SKM-1 (cell line): ENCODE data around the gene SASH1.

Source experiments
- DNase-seq: peaks from one replicate; lab custom pipeline; 2025; ENCODE audit not compliant: unreplicated experiment; lab: John Stamatoyannopoulos, UW

SASH1 gene

DNA sequence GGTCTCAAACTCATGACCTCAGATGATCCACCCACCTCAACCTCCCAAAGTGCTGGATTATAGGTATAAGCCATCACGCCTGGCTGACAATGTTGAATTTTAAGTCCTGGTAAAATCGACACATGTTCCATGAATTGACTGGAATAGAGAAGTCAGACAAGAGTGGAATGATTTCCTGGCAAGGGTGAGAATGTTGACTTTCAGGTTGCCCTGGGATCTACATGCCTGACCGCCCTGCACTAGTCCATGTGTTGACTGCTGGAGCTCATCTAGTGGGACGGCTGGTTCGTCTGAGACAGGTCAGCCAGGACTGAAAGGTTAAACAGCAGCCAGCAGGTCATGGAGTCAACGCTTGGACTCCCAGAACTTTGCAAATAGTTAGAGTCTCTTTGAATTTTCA, 88.8 kb downstream of the SASH1 start:
- no peak for DNase-seq

DNA sequence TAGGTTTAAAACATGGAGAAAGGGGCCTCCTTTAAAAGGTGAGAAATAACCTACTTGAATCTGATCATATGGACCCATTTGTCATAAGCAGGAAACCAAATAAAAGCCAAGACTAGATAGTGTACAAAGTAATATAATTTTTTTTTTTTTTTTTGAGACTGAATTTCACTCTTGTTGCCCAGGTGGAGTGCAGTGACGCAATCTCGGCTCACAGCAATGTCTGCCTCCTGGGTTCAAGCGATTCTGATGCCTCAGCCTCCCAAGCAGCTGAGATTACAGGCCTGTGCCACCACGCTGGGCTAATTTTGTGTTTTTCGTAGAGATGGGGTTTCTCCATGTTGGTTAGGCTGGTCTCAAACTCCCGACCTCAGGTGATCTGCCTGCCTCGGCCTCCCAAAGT, 89.2 kb downstream of the SASH1 start:
- no peak for DNase-seq

DNA sequence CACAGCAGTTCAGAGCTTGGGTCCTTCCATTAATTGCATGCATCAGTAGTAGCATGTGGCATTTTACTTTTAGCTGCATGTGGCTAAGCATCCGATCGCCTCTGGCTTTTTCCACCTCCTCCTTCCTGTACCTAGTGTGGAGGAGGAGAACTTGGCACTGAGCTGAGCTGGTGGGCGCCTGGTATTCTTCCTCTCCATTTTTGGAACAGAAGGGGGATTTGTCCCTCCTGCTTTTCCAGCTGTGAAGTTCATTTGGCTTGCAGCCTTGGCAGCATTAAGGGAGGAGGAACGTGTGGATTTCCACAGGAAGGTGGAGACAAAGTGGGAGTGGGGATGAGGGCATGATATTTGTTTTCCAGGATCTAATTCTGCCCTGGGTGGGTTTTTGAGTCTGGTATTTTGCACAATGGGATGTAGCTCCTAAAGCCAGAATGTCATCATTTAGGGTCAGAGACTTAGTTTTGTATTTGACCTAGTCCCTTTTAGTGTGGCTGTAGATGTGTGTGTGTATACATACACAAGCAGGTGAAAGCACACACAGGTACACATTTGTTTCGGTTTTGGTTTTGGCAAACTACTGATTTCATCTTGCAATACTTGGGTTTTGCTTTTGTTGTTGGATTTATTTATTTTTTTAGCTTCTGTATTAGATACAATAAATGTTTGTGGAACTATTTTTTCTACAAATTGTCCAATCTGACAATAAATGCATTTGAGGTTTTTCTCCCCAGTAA, 90.0 kb downstream of the SASH1 start:
- DNase-seq, result no peak

DNA sequence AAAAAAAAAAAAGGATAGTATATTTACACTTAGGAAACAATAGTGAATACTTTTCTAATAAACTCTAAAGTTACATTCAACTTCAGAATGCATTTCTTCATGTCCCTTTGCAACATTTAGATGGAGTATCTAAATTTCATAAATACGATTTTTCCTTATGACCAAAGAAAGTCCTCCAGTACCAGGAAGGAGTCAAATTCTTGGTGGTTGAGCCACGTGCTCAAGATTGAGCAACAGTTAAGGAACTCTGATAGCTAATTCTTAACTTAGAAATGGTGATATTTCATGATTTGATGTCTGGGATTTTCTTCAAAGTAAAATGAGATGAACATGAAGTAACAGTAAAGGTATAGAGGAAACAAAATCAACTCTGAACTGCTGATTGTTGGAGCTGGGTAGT, 92.7 kb downstream of the SASH1 start:
- no peak for DNase-seq

DNA sequence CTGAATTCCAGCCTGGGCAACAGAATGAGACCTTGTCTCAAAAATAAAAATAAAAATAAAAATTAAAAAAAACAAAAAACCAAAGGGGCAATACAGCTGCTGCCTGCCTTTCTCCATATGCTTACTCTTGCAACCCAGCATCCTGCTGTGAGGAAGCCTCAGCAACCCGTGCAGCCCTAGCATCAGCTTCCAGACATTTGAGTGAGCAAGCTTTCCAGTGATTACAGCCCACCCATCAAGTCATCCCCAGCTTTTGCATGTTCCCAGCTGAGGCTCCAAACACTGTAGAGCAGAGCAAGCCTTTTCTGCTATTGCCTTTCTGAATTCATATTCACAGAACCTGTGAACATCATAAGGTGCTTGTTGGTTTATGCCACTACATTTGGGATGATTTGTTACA, 93.8 kb downstream of the SASH1 start:
- DNase-seq, result no peak

DNA sequence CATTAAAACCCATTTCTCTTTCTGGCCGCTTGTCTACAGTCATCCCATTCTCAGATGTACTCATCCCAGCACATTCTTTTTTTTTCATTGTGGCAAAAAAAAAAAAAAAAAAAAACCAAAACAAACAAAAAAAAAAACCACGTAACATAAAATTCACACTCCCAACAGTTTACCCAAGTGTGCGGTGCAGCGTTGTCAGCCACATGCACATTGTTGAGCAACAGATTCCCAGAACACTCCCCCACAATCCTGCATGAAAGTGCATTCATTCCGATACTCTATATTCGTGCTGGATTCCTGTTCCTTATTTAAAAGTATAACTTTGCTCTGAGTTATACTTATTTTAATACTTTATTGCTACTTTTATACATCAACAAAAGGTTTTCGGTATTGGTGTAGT, 96.0 kb downstream of the SASH1 start:
- DNase-seq, result no peak

DNA sequence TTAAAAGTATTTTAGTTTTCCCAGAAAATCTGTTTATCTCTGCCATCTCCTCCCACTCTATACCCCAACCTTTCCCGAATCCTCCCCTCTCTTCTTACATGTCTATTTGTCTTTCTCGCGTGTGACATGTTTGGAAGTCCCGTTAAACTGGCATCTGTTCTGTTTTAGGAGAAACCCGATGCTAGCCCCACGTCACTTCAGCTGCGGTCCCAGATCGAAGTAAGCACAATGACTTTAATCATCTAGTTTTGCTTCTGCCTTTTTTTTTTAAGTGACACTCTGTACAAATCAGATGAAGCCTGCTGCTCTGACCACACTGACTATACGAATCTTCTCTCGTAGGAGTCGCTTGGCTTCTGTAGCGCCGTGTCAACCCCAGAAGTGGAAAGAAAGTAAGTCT, 97.4 kb downstream of the SASH1 start:
- DNase-seq, result no peak

DNA sequence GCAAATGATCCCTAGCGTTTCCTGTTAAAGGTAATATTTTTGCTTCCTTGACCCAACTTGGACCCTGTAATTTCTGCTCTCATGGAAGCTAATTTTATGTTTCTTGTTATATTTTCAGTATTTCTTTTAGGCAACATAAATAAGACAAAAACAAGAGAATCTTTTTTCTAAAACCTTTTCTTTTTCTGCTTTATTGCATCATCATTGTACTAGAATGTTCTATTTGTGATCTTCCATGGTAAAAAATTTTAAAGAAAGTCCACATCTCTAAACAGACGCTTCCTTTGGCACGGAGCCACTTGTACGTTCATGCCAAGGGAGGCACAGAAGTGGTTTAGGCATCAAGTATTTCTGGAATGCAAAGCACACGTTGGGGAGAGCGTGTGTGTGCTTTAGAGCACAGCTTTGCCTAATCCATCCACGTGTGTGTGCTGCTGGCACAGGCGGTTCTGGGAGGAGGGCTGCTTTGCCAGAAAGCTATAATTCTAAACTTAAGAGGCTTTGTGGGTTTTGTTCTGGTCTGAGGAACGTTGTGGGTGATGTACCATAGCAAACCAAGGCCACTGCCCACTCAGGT, 98.3 kb downstream of the SASH1 start:
- no peak for DNase-seq

DNA sequence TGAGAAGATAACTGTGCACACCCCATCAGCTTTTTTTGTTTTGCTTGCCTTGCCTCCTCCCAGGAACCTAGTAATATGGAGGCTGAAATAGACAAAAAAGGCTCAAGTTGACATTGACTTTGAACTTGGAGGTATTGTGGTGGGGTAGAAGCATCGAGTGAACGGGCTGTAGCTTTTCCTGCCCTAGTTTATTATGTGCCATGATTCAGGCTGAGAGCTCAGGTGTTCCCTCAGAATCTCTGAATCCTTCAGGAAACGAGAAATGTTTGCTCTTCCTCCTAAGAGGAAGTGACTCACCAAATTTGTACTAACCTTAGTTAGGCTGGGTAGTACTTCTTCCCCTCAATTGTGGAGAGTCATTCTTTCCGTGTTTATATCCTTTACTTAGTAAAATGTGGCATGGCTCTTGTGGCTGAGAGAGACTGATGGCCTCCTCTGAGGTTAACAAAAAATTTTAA, 98.8 kb downstream of the SASH1 start:
- DNase-seq, result peak; percentile 61

DNA sequence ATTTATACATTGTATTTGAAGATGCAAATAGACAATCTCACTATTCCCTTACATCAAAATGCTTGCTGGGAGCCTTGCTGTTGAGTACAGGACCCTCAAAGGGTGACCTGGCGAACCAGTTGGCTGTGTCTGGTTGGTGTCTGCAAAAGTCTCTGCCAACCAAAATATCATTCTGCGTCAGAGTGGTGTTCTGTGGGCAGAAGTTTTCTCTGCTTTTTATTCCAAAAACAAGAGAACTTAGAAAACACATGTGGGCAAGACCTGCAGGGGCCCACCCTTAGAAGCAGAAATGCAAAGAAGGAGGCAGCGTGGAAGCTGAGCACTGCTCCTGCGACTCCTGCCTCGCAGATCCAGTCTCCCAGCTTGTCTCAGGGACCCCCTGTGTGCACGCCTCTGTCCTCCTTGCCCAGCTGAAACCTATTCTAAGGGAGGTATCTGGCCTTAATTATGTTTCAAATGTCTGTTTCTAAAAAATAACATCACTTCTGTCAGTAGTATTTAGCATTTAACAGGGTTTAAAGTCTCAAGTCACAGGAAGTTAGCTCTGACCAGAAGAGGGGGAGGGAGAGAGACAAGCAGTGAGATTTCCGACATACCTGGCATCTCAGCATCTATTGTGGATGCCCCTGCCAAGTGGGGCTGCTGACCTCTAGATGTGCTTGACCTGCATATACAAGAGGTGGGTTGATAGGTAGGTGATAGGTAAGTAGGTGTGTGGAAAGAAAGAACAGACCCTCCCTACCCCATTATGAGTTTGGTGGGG, 101.3 kb downstream of the SASH1 start:
- DNase-seq, result no peak

DNA sequence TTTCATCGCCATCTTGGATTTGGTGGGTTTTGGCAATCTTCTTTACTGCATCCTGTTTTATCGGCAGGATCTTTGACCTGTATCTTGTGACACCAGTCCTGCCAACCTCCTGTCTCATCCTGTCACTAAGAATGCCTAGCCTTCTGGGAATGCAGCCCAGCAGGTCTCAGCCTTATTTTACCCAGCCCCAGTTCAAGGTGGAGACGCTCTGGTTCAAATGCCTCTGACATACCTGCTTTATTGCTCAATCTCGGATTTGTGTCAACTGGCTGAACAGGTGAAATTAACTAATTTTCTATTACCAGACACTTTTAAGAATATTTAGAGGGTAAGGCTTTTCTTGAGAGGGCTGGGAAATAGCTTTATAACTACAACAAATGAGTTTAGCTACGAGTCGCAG, 102.5 kb downstream of the SASH1 start:
- no peak for DNase-seq

DNA sequence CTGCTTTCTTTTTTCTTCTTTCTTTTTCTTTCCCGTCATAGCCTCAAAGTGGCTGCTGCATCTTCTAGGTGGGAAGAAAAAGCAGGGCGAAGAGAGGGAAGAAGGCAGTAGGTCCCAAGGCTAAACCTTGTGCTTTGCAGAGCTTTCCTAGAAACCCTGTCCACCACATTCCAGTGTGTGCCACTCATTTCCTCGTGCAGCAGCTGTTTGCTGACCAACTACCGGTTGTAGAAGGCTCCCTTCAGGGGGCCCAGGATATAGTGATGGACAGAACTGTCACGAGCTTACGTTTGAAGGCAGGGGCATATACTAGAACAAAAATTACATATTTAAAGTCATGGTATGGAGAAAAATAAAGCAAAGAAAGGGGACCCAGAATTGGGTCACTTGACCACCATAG, 103.0 kb downstream of the SASH1 start:
- DNase-seq, result no peak

DNA sequence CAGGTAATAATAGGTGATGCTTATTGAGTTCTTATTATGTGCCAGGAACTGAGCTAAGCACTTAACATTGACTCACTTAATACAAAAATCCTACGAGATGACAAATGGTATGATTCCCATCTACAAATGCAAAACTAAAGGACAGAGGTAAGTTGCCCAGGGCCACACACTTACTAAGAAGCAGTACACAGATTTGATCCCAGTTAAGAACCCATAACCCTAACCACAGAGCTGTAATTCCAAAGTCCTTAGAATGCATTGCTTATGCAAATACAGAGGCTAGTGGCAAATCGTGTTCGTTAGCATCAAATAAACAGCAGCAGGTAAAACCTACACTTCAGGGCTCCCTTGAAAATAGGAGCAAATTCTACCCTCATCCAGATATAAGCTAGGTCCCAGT, 104.0 kb downstream of the SASH1 start:
- no peak for DNase-seq

DNA sequence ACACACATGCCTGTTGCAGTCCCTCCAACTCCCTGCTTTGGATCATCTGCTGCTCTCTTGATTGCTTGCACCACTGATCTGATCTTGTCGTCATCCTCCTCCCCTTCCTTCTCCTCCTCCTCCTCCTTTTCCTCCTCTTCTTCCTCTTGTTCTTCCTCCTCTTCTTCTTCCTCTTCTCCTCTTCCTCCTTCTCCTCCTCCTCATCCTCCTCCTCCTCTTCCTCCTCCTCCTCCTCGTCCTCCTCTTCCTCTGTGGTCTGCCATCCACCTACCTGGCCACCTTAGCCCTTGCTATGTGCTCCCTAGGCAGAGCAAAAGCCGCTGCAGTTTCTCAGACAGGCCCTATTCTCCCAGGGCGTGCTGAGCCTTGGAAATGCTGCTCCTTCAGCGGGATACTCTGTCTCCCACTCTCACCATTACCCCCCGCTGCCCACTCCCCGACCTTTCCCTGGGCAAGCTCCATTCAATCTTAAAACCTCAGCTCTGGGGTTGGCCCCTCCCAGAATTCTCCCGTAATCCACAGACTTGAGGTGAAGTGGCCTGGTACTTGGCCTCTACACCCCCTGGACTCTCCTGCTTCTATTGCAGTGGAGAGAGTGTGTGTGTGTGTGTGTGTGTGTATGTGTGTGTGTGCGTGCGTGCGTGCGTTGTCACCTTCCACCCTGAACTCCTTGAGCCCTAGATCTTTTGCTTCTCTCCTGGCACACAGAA, 105.0 kb downstream of the SASH1 start:
- DNase-seq, result no peak

DNA sequence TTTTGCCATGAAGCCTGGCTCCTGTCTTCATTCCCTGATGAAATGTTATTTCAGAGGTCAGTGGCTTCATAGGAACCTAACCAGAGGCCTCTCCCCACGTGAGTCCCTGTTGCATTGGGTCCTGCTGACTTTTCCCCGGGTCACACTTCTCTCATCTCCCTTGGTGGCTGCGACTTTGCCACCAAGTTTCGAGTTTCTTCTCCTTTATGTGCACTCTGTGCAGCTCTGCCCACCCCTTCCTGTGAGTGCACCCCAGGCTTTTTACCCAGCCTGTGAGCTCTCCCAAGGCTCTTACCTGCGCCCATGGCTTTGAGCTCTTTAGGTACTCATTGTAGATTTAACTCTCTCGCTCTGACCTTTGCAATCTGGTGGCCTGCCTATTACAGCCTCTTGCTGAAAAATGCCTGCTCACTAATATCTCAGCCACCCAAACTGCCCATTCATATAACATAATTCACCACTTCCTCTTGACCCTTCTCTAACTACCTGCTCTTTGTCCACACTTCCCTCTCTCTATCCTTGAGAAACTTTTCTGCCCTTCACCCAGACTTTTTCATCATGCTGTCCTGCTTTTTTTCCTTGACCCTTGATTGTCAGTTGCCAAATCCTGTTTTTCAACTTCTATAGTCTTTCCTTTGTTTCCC, 105.9 kb downstream of the SASH1 start:
- DNase-seq, result peak; percentile 65

DNA sequence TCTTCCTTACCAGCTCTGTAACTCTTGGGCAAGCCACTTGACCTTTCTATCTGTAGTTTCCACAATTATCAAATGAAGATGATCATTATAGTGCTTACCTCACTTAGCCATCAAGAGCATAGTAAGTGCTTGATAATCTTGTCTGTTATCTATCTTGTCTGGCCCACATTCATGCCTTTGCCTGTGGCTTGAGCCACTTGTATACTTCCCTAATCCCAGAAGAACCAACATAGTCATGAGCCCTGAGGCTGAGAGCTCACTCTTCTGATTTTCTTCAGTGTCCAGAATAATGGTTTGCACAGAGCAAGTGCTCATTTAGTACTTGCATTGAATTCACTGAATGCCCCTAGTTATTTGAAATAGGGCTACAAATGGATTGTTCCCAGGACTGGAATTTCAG, 108.2 kb downstream of the SASH1 start:
- DNase-seq, result no peak

DNA sequence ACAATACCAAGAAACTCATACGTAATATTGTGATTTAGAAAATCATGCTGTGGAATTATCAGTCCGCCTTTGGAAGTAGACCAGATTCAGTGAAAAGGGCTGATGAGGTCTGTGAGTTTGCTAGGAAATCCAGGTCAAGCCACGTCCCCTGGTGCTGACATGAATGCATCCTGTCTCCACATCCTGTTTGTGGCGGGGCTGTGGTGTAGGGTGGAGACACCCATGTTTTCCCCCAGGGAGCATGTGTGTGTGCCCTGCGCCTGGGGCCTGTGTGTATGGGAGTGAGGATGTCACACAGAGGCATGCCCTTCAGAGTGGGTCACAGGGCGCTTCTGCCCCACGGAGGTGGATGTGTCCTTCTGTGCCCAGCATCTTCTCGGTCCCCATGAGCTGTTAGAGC, 109.1 kb downstream of the SASH1 start:
- no peak for DNase-seq

DNA sequence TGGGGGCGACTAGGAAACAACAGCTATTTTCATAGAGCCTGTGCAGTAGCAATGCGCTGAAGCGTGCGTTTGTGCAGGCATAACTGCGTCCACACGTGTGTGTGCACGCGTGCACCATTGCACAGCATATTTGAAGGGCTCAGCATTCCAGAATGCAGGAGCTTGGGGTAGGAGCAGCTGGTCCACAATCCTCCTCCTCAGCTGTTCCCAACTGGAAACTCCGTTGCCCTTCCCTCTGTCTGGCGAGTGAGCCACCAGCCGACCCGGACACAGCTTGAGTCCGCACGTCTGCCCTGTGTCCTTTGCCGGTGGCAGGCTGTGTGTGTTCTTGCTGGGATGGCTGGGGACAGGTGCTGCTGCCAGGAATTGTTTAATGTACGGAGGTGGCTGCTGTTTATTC, 110.2 kb downstream of the SASH1 start:
- no peak for DNase-seq

DNA sequence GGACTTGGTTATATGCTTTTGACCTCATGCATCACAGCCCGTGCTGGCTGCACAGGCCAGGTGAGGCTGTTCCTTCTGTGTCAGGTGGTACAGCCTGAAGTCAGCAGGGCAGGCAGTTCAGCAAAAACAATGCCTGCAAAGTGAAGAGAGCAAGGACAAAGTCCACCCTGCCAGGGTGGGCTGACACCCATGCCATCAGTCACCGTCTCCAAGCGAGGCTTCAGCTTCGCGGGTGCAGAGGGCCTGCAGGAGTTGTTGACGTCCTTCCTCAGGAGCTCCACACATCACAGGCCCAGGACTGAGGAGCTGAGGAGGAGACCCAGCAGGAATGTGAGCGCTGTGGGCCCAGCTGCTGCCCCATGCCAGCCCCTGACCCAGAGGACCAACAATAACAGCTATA, 111.3 kb downstream of the SASH1 start:
- no peak for DNase-seq

DNA sequence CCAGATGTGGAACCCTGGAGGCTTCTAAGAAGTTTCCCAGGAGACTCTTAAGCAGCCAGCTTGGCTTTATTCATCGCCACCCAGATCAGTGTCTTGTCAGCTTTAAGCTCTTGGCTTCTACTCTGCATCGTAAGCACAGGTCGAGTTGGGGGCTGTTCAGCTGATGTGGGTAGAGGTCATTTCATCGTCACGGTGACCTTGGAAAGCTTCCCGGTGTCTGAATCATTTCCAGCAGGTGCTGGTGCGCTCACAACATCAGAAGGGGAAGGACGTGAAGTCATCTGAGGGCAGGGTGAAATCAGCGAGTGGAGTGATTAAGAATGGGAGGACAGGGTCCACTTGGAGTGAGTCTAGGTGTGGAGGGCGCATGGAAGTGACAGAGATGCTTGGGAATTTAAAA, 112.6 kb downstream of the SASH1 start:
- DNase-seq, result no peak
